C4-2B (cell line): ENCODE results near the gene MAK.

Source experiments
- H3K27ac ChIP-seq: fragments of 450-650 bp; 2 replicates; pipeline ENCODE4 v1.5.1; 2017
- ZFX ChIP-seq: fragments of 450-650 bp; IDR thresholded peaks from 2 replicates; pipeline ENCODE4 v1.6.1; 2017
- TF ChIP-seq, protein P1 (sequence below): fragments of 450-650 bp; conservative IDR thresholded peaks from 2 replicates; pipeline ENCODE4 v1.5.1; 2017; ENCODE audit warnings: mild to moderate bottlenecking

MAK gene

DNA sequence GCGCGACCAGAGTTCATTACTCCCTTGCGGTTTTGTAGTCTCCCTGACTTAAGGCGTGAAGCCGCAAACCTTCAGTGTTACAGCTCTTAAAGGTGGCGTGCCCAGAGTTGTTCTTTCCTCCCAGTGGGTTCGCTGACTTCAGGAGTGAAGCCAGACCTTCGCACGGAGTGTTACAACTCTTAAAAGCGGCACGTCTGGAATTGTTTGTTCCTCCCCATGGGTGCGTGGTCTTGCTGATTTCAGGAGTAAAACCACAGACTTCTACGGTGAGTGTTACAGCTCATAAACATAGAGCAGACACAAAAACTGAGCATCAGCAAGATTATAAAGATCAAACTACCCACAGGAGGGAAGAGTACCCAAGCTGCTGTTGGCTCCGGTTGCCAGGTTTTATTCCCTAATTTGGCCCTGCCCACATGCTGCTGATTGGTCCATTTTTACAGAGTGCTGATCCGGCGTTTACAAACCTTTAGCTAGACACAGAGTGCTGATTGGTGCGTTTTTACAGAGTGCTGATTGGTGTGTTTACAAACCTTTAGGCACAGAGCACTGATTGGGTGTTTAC is 105.1 kb downstream of the MAK start:
- no peak for TF ChIP-seq ZFX
- TF ChIP-seq, protein P1, sequence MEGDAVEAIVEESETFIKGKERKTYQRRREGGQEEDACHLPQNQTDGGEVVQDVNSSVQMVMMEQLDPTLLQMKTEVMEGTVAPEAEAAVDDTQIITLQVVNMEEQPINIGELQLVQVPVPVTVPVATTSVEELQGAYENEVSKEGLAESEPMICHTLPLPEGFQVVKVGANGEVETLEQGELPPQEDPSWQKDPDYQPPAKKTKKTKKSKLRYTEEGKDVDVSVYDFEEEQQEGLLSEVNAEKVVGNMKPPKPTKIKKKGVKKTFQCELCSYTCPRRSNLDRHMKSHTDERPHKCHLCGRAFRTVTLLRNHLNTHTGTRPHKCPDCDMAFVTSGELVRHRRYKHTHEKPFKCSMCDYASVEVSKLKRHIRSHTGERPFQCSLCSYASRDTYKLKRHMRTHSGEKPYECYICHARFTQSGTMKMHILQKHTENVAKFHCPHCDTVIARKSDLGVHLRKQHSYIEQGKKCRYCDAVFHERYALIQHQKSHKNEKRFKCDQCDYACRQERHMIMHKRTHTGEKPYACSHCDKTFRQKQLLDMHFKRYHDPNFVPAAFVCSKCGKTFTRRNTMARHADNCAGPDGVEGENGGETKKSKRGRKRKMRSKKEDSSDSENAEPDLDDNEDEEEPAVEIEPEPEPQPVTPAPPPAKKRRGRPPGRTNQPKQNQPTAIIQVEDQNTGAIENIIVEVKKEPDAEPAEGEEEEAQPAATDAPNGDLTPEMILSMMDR: no peak
- H3K27ac ChIP-seq: no peak overlapping the region

- H3K27ac ChIP-seq: no peak overlapping the region
- TF ChIP-seq, protein P1: no peak
- no peak for TF ChIP-seq ZFX
Measured at GRCh38 chr6:10730254-10730653, 108.1 kb downstream of the MAK start.

DNA sequence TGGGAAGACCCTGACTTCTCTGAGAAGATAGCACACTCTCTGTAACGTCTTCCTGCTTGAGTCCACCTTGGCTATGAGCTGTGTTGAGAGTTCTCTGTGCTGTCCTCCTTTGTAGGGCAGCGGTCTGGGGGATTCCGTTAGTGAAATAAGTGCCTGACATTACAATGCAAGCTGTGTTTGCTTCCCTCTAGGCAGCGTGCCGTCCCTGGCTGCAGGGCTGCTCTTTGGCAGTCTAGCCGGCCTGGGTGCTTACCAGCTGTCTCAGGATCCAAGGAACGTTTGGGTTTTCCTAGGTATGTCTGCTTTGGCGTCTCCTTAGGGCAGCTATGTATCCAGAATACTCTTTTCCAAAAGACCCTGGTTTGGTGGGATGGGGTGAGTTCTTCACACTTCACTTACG is 112.6 kb downstream of the MAK start:
- no peak overlapping the region for H3K27ac ChIP-seq
- TF ChIP-seq, protein P1: no peak
- no peak for TF ChIP-seq ZFX

GRCh38 chr6:10725044-10725443 is 113.3 kb downstream of the MAK start:
- TF ChIP-seq, protein P1: no peak
- H3K27ac ChIP-seq: no peak overlapping the region

DNA sequence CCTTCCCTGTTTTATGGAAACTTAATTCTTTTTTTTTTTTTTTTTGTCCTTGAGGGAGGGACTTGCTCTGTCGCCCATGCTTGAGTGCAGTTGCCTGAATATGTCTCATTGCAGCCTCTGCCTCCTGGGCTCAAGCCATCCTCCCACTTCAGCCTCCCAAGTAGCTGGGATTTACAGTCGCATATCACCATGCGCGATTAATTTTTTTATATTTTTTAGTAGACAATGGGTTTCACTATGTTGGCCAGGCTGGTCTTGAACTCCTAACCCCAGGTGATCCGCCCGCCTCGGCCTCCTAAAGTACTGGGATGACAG is 114.8 kb downstream of the MAK start:
- H3K27ac ChIP-seq: peak overlapping the region; percentile 73

DNA sequence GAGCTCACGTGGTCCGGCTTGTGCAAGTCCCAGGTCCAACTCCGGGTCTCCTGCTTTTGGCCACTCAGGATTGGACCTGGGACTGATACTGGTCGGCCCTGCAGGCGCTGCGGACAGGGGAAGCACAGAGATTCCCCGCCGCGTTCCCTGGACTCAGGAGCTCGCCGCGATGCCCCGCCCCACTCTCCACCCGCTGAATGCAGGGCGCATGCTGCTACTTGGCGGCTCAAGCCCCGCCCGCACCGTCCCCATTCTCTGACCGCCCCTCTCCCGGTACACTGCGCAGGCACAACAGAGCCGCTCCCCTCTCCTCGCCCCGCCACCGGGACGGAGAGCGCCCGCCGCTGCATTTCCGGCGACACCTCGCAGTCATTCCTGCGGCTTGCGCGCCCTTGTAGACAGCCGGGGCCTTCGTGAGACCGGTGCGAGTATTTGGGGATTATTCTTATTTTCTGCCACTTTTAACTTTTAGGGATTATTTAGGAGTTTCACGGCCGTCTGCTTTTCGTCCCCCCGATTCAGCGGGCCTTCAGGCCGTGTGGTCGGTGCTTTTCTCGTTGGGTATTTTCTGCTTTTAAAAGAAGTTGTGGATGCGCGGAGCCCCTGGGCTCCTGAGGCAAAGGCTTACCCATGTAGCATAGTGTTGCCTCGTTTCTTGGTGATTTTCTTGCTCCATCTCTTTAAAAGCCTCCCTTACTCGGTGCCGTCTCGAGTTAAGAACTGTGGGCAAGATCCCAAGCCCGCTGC is 115.3 kb downstream of the MAK start, which contains the start of gene TMEM14C:
TMEM14C (plus strand) TSS at position 251 of the 747 bp plus-strand sequence. CDS start 1,544 bp downstream, outside the sequence.
- TF ChIP-seq ZFX: peak; percentile 18; the same call in 1 of the 2 replicates
- TF ChIP-seq, protein P1: no peak
- peak within 1 kb of the TSS; percentile 73 for H3K27ac ChIP-seq

More for the DNA sequence above, 114.8 kb downstream of the MAK start:
- TF ChIP-seq ZFX: no peak
- TF ChIP-seq, protein P1: no peak

- H3K27ac ChIP-seq: peak overlapping the region; percentile 73
- TF ChIP-seq, protein P1: no peak
- TF ChIP-seq ZFX: no peak
Measured at GRCh38 chr6:10722570-10722819, 115.8 kb downstream of the MAK start.
